Measurements from ENCODE around the gene TMTC2. TPM values are rescaled to one million over a fixed set of nuclear protein-coding genes. Genes with fewer than 3 reads are reported as not detected.

TMTC2 gene
- total RNA-seq, 1 donor from 2014 or later, result 31.4 TPM

DNA sequence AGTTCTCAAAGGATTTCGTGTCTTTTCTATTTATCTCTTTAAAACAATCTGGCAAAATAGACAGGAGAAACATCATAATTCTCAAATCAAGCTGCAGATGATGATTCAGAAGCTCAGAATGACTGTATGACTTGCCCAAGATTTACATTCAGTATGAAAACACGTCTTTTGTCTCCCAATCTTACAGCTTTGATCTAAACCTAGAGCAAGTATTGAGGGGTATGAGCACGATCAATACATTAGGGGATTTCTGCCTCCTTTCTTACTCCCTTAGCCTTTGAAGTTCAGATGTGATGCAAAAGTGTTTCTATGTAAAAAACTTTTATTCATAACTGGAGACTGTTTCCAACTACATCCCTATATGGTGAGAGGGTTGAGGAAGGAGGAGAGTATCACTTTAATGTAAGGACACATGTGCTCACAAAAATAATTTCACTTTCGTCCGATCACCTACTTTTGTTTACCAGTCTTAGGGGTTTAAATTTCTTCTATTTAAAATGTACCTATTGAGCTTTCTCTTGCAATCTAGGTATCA lies 454.8 kb downstream of the TMTC2 start:
- TF ChIP-seq, protein P1, sequence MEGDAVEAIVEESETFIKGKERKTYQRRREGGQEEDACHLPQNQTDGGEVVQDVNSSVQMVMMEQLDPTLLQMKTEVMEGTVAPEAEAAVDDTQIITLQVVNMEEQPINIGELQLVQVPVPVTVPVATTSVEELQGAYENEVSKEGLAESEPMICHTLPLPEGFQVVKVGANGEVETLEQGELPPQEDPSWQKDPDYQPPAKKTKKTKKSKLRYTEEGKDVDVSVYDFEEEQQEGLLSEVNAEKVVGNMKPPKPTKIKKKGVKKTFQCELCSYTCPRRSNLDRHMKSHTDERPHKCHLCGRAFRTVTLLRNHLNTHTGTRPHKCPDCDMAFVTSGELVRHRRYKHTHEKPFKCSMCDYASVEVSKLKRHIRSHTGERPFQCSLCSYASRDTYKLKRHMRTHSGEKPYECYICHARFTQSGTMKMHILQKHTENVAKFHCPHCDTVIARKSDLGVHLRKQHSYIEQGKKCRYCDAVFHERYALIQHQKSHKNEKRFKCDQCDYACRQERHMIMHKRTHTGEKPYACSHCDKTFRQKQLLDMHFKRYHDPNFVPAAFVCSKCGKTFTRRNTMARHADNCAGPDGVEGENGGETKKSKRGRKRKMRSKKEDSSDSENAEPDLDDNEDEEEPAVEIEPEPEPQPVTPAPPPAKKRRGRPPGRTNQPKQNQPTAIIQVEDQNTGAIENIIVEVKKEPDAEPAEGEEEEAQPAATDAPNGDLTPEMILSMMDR (IDR thresholded peaks at IDR 0.05), result no peak
- no peaks in the 10 kb centered on the region for H3K27me3 ChIP-seq (ENCODE audit: low read depth)
- no peak overlapping the region for H3K27ac ChIP-seq
- intact Hi-C loops (cut with DNase I), result no loop called here
- DNase-seq, result no peak
- H3K4me1 ChIP-seq, result no peaks in the 10 kb centered on the region
- H3K36me3 ChIP-seq, result no peaks in the 10 kb centered on the region
- H3K9me3 ChIP-seq, result no peaks in the 10 kb centered on the region
- ATAC-seq, result no peak
- H3K4me3 ChIP-seq, result no peak overlapping the region

DNA sequence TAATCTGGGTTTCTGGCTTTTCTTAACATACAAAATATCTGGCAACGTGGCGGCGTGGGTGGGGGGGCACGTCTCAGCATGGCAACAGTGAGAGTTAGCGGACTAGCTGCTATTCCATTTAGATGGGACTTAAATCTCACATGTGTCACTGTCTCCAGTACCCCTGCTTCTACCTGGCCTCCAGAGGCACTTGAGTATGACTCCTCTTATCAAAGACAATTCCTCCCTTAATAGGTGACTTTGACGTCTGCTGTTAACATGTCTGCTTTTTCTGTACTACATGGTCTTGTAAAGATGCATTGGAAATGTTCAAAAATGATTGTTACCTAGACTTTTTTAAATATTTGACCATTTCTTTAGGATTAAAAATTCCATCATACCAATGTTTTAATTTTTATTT lies 456.2 kb downstream of the TMTC2 start:
- Histone ChIP-seq H3K4me3 (no peak overlapping the region), H3K36me3 (no peaks in the 10 kb centered on the region), H3K4me1 (no peaks in the 10 kb centered on the region), H3K27ac (no peak overlapping the region), H3K9me3 (no peaks in the 10 kb centered on the region), H3K27me3 (ENCODE audit: low read depth) (no peaks in the 10 kb centered on the region)
- TF ChIP-seq, protein P1 (IDR thresholded peaks at IDR 0.05), result no peak
- DNase-seq (no peak), ATAC-seq (no peak)
- intact Hi-C loops (cut with DNase I), result no loop called here

GRCh38 chr12:83143950-83144349 lies 457.2 kb downstream of the TMTC2 start:
- TF ChIP-seq, protein P1 (IDR thresholded peaks at IDR 0.05), result no peak
- intact Hi-C loops (cut with DNase I), result no loop called here
- no peak for DNase-seq
- H3K27me3 ChIP-seq (ENCODE audit: low read depth), result no peaks in the 10 kb centered on the region
- H3K27ac ChIP-seq, result no peak overlapping the region
- no peaks in the 10 kb centered on the region for H3K36me3 ChIP-seq
- no peak overlapping the region for H3K4me3 ChIP-seq
- no peaks in the 10 kb centered on the region for H3K4me1 ChIP-seq
- ATAC-seq, result no peak
- H3K9me3 ChIP-seq, result no peaks in the 10 kb centered on the region

DNA sequence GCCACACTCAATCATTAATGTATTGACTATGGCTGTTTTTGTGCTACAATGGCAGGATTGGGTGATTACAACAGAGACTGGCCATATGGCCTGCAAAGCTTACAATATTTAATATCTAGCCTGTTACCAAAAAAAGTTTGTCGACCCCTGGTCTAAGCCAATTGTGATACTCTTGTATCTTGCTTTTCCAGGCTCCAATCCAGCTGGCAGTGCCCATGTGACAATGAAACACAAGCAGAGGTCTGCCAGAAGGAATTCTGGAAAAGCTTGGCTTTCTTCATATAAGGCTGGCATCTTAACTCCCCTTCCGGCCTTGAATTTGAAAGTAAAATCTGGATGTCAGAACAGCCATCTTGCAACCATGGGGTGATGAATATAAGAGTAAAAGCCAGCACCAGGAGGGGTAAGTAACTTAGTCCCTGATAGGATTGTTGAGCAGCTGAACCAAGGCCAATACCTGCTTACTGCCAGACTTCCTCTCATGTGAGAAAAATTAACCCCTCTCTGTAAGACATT lies 458.7 kb downstream of the TMTC2 start:
- no peaks in the 10 kb centered on the region for H3K27me3 ChIP-seq (ENCODE audit: low read depth)
- H3K4me1 ChIP-seq, result no peaks in the 10 kb centered on the region
- H3K9me3 ChIP-seq, result no peaks in the 10 kb centered on the region
- no peak overlapping the region for H3K4me3 ChIP-seq
- ATAC-seq (no peak), DNase-seq (no peak)
- intact Hi-C loops (cut with DNase I), result no loop called here
- H3K36me3 ChIP-seq, result no peaks in the 10 kb centered on the region
- TF ChIP-seq, protein P1 (IDR thresholded peaks at IDR 0.05), result no peak
- no peak overlapping the region for H3K27ac ChIP-seq

DNA sequence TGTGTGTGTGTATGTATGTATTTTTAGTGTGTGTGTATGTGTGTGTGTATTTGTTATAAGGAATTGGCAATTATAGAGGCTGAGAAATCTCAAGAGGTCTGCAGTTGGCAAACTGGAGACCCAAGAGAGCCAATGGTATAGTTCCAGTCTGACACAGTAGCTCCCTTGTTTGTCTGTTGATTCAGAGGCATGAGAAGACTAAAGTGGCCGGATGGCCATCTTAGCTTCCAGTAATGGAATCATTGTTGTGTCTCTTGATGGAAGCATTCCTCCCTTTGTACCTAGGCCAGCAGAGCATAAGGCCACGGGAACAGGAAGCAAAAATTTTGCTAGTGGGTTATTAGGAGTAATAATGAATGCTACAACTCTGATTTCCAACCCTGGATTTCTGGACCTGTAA lies 460.6 kb downstream of the TMTC2 start:
- intact Hi-C loops (cut with DNase I), result no loop called here
- TF ChIP-seq, protein P1 (IDR thresholded peaks at IDR 0.05), result no peak
- H3K4me1 ChIP-seq, result no peaks in the 10 kb centered on the region
- no peaks in the 10 kb centered on the region for H3K9me3 ChIP-seq
- ATAC-seq (no peak), DNase-seq (no peak)
- H3K4me3 ChIP-seq, result no peak overlapping the region
- H3K36me3 ChIP-seq, result no peaks in the 10 kb centered on the region
- H3K27ac ChIP-seq, result no peak overlapping the region
- no peaks in the 10 kb centered on the region for H3K27me3 ChIP-seq (ENCODE audit: low read depth)

Data from lower lobe of right lung (tissue), 2 donors.